Measurements from ENCODE around the gene ITGB5. TPM values are rescaled to one million over a fixed set of nuclear protein-coding genes. Genes with fewer than 3 reads are reported as not detected.
A peak's percentile ranks its signal among the peaks of the same experiment; 100 is the strongest.

ITGB5 gene
- total RNA-seq, 1 donor from 2014 or later = 139 TPM

DNA sequence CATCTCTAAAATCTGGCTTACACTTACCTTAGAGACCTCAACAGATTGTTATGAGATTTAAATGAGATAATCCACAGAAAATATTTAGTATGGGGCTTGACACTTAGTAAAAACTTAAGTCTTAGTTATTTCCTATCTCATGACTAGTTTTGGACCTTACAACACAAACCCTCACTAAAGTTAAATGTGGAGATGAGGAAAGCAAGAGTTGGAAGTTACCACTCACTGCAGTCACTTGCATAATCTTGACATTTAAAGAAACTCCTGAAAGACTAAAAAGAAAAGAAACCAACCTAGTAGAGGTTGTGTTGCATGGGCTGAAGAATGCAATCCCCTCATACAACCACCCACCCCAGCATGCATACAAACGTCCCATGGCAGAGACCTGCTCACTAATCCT is 40.1 kb downstream of the ITGB5 start:
- Histone ChIP-seq H3K4me1 (ENCODE audit: insufficient read depth, low read length) (peaks cover 41% of the 10 kb centered on the region), H4K20me1 (ENCODE audit: insufficient read depth, low read length) (no peaks in the 10 kb centered on the region), H3K9me3 (ENCODE audit: insufficient read depth, low read depth, low read length) (no peaks in the 10 kb centered on the region), H3K4me2 (ENCODE audit: low read length) (no peak overlapping the region), H2AFZ (ENCODE audit: low read depth, low read length) (no peak overlapping the region), H3K27me3 (ENCODE audit: insufficient read depth, low read length) (no peaks in the 10 kb centered on the region), H3K4me3 (ENCODE audit: insufficient read depth, low read depth, low read length) (no peak overlapping the region), H3K79me2 (ENCODE audit: insufficient read depth, low read length) (peaks cover 29% of the 10 kb centered on the region), H3K9ac (ENCODE audit: low read length) (no peak overlapping the region), H3K27ac (ENCODE audit: low read depth, low read length) (no peak overlapping the region), H3K36me3 (ENCODE audit: insufficient read depth, low read length) (peaks cover 14% of the 10 kb centered on the region)
- H3K4me1 Mint-ChIP-seq (ENCODE audit: low read depth, unreplicated experiment) = peaks cover 52% of the 10 kb centered on the region
- H3K9me3 Mint-ChIP-seq (ENCODE audit: unreplicated experiment) = no peaks in the 10 kb centered on the region
- FAIRE-seq = no peak
- H3K36me3 Mint-ChIP-seq (ENCODE audit: low read depth, unreplicated experiment) = peaks cover 34% of the 10 kb centered on the region
- H3K4me3 Mint-ChIP-seq (ENCODE audit: unreplicated experiment) = no peak overlapping the region
- TF ChIP-seq EZH2 (IDR thresholded peaks at IDR 0.05; ENCODE audit: insufficient read depth, low read length) = no peak
- TF ChIP-seq, protein P1, sequence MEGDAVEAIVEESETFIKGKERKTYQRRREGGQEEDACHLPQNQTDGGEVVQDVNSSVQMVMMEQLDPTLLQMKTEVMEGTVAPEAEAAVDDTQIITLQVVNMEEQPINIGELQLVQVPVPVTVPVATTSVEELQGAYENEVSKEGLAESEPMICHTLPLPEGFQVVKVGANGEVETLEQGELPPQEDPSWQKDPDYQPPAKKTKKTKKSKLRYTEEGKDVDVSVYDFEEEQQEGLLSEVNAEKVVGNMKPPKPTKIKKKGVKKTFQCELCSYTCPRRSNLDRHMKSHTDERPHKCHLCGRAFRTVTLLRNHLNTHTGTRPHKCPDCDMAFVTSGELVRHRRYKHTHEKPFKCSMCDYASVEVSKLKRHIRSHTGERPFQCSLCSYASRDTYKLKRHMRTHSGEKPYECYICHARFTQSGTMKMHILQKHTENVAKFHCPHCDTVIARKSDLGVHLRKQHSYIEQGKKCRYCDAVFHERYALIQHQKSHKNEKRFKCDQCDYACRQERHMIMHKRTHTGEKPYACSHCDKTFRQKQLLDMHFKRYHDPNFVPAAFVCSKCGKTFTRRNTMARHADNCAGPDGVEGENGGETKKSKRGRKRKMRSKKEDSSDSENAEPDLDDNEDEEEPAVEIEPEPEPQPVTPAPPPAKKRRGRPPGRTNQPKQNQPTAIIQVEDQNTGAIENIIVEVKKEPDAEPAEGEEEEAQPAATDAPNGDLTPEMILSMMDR (IDR thresholded peaks at IDR 0.05; ENCODE audit: insufficient read depth, low read depth, low read length) = no peak
- H3K27me3 Mint-ChIP-seq (ENCODE audit: low read depth, unreplicated experiment) = no peaks in the 10 kb centered on the region
- no peak for DNase-seq (ENCODE audit: low read depth)
- H3K27ac Mint-ChIP-seq (ENCODE audit: unreplicated experiment) = no peak overlapping the region

DNA sequence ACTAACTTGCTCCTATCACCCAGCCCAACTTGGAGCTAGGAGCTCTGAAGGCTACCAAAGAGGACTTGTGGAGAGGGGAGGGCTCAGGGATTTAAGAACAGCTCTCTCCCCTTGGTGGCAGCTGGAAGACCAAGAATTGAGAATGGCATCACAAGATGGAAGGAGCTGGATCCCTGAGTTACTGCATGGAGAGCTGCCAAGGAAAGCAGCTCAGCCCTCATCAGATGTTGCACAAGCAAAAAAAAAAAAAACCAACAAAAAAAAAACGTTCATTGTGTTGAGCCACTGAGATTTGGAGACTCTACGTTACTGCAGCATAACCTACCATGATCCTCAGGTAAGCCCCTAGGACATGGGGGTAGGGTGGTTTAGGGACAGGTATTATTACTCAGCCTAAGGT is 41.0 kb downstream of the ITGB5 start:
- H3K9ac ChIP-seq (ENCODE audit: low read length) = peak overlapping the region; percentile 69
- peaks cover 38% of the 10 kb centered on the region for H3K36me3 Mint-ChIP-seq (ENCODE audit: low read depth, unreplicated experiment)

DNA sequence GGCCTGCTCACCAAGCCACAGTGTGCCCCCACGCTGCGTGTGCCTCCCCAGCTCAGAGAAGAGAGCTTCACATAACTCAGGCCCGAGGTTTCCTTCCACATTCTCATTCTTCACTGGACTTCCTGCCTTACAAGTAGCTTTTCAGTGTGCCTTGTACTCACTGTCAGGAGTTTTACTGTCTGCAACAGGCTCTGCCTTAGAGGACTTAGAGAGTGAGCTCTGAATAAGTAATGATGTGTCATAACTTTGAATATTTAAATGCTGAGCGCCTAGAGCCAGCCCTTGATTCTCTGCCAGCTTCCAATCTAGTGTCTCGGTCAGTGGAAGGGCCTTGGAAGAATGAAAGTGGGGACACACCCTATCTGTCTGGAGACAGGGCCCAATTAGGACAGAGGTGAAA is 41.8 kb downstream of the ITGB5 start:
- H4K20me1 ChIP-seq (ENCODE audit: insufficient read depth, low read length) = no peaks in the 10 kb centered on the region
- H3K36me3 ChIP-seq (ENCODE audit: insufficient read depth, low read length) = peaks cover 23% of the 10 kb centered on the region
- no peak overlapping the region for H3K4me3 Mint-ChIP-seq (ENCODE audit: unreplicated experiment)
- peak overlapping the region; percentile 66 for H3K27ac Mint-ChIP-seq (ENCODE audit: unreplicated experiment)
- H3K4me1 ChIP-seq (ENCODE audit: insufficient read depth, low read length) = peaks cover 29% of the 10 kb centered on the region
- no peaks in the 10 kb centered on the region for H3K9me3 Mint-ChIP-seq (ENCODE audit: unreplicated experiment)
- H3K79me2 ChIP-seq (ENCODE audit: insufficient read depth, low read length) = peaks cover 27% of the 10 kb centered on the region
- H3K4me1 Mint-ChIP-seq (ENCODE audit: low read depth, unreplicated experiment) = peaks cover 37% of the 10 kb centered on the region
- H3K9ac ChIP-seq (ENCODE audit: low read length) = peak overlapping the region; percentile 69
- H3K27me3 ChIP-seq (ENCODE audit: insufficient read depth, low read length) = no peaks in the 10 kb centered on the region
- peaks cover 42% of the 10 kb centered on the region for H3K36me3 Mint-ChIP-seq (ENCODE audit: low read depth, unreplicated experiment)
- H3K27ac ChIP-seq (ENCODE audit: low read depth, low read length) = peak overlapping the region; percentile 83
- no peaks in the 10 kb centered on the region for H3K27me3 Mint-ChIP-seq (ENCODE audit: low read depth, unreplicated experiment)
- H2AFZ ChIP-seq (ENCODE audit: low read depth, low read length) = peak overlapping the region; percentile 44
- no peaks in the 10 kb centered on the region for H3K9me3 ChIP-seq (ENCODE audit: insufficient read depth, low read depth, low read length)
- no peak overlapping the region for H3K4me3 ChIP-seq (ENCODE audit: insufficient read depth, low read depth, low read length)
- DNase-seq (ENCODE audit: low read depth) = peak; percentile 91
- TF ChIP-seq, protein P1 (IDR thresholded peaks at IDR 0.05; ENCODE audit: insufficient read depth, low read depth, low read length) = no peak
- no peak for TF ChIP-seq EZH2 (IDR thresholded peaks at IDR 0.05; ENCODE audit: insufficient read depth, low read length)
- peak; percentile 94 for FAIRE-seq
- peak overlapping the region; percentile 46 for H3K4me2 ChIP-seq (ENCODE audit: low read length)

More for the DNA sequence above, 41.0 kb downstream of the ITGB5 start:
- Mint-ChIP-seq H3K27me3 (ENCODE audit: low read depth, unreplicated experiment) (no peaks in the 10 kb centered on the region), H3K4me3 (ENCODE audit: unreplicated experiment) (no peak overlapping the region), H3K9me3 (ENCODE audit: unreplicated experiment) (no peaks in the 10 kb centered on the region), H3K27ac (ENCODE audit: unreplicated experiment) (no peak overlapping the region), H3K4me1 (ENCODE audit: low read depth, unreplicated experiment) (peaks cover 43% of the 10 kb centered on the region)
- H2AFZ ChIP-seq (ENCODE audit: low read depth, low read length) = no peak overlapping the region
- H3K27me3 ChIP-seq (ENCODE audit: insufficient read depth, low read length) = no peaks in the 10 kb centered on the region
- TF ChIP-seq, protein P1 (IDR thresholded peaks at IDR 0.05; ENCODE audit: insufficient read depth, low read depth, low read length) = no peak
- TF ChIP-seq EZH2 (IDR thresholded peaks at IDR 0.05; ENCODE audit: insufficient read depth, low read length) = no peak
- H3K4me3 ChIP-seq (ENCODE audit: insufficient read depth, low read depth, low read length) = no peak overlapping the region
- peak overlapping the region; percentile 46 for H3K4me2 ChIP-seq (ENCODE audit: low read length)
- peak overlapping the region; percentile 83 for H3K27ac ChIP-seq (ENCODE audit: low read depth, low read length)
- DNase-seq (ENCODE audit: low read depth) (peak; percentile 69), FAIRE-seq (no peak)
- H4K20me1 ChIP-seq (ENCODE audit: insufficient read depth, low read length) = no peaks in the 10 kb centered on the region
- no peaks in the 10 kb centered on the region for H3K9me3 ChIP-seq (ENCODE audit: insufficient read depth, low read depth, low read length)
- peaks cover 20% of the 10 kb centered on the region for H3K36me3 ChIP-seq (ENCODE audit: insufficient read depth, low read length)
- H3K4me1 ChIP-seq (ENCODE audit: insufficient read depth, low read length) = peaks cover 35% of the 10 kb centered on the region
- H3K79me2 ChIP-seq (ENCODE audit: insufficient read depth, low read length) = peaks cover 27% of the 10 kb centered on the region
